ENCODE results near the gene ARAF.
A peak's percentile ranks its signal among the peaks of the same experiment; 100 is the strongest.
"Not testable (repeated sequence)": the region's sequence is repeated elsewhere in the genome, so short reads cannot be mapped to it uniquely, and the experiment has no call there.

Gene ARAF

GRCh38 chrX:47586043-47586787, 25.2 kb downstream of the ARAF start:
- no peak for ATAC-seq

GRCh38 chrX:47587091-47587891, 26.3 kb downstream of the ARAF start:
- no peak for ATAC-seq

GRCh38 chrX:47587906-47588735, 27.1 kb downstream of the ARAF start:
- ATAC-seq: no peak

- no peak for ATAC-seq
These were observed 30.0 kb downstream of the ARAF start for GRCh38 chrX:47590984-47591383.

GRCh38 chrX:47593522-47593921, 32.5 kb downstream of the ARAF start:
- ATAC-seq: no peak

- no peak for ATAC-seq
These were observed 34.8 kb downstream of the ARAF start for GRCh38 chrX:47595716-47596251.

GRCh38 chrX:47596256-47596655, 35.3 kb downstream of the ARAF start:
- no peak for ATAC-seq

GRCh38 chrX:47597222-47597621, 36.2 kb downstream of the ARAF start:
- ATAC-seq: no peak

- not testable (repeated sequence) for ATAC-seq
These were observed 42.1 kb downstream of the ARAF start for GRCh38 chrX:47603125-47603524.

- no peak for ATAC-seq
These were observed 44.0 kb downstream of the ARAF start for GRCh38 chrX:47605024-47605423.

GRCh38 chrX:47607091-47607490, 46.1 kb downstream of the ARAF start:
- no peak for ATAC-seq

- ATAC-seq: no peak
These were observed 47.3 kb downstream of the ARAF start for GRCh38 chrX:47608130-47608810.

GRCh38 chrX:47610511-47610910, 49.5 kb downstream of the ARAF start:
- ATAC-seq: no peak

GRCh38 chrX:47611489-47611888, 50.5 kb downstream of the ARAF start:
- ATAC-seq: no peak

GRCh38 chrX:47611926-47612325, 50.9 kb downstream of the ARAF start:
- ATAC-seq: no peak

GRCh38 chrX:47612418-47612817, 51.4 kb downstream of the ARAF start:
- ATAC-seq: no peak

GRCh38 chrX:47613082-47613481, 52.1 kb downstream of the ARAF start:
- no peak for ATAC-seq

- no peak for ATAC-seq
These were observed 53.6 kb downstream of the ARAF start for GRCh38 chrX:47614618-47615017.

- ATAC-seq: no peak
These were observed 58.0 kb downstream of the ARAF start for GRCh38 chrX:47618923-47619485.

- ATAC-seq: peak; percentile 79 to 83
These were observed 58.7 kb downstream of the ARAF start, which contains the start of gene SYN1 for GRCh38 chrX:47619486-47620302. Gene SYN1 (minus strand): TSS chrX:47619857. CDS start chrX:47619728, 129 bp downstream.

GRCh38 chrX:47620303-47620685, 59.3 kb downstream of the ARAF start:
- no peak for ATAC-seq
